K562 (cell line): Measurements from ENCODE around the gene LDHAL6A. TPM values are rescaled to one million over a fixed set of nuclear protein-coding genes. Genes with fewer than 3 reads are reported as not detected.

Experiments
- ATAC-seq: fragments of 200-7000 bp; cut with Tn5 transposase; 3 replicates; pipeline ENCODE4 v1.9.1; 2020; ENCODE audit warnings: moderate library complexity
- BruUV-seq: library from RNA; stranded (reverse); fragments of 400-500 nt; replicated peaks from 2 replicates; lab custom pipeline; 2021; lab: Mats Ljungman, UMichigan
- CTCF ChIA-PET: fragments of 300-600 bp; formaldehyde crosslinking; extraction: SDS; loops from one replicate; lab custom pipeline; 2021; ENCODE audit warnings: low intra/inter-chr PET ratio; lab: Yijun Ruan, JAX
- POLR2A ChIA-PET: fragments of 300-600, 350-650 bp; sonication (Branson Sonifier 250); formaldehyde crosslinking; extraction: SDS; loops from one replicate; lab custom pipeline; 2021; ENCODE audit warnings: antibody characterized with exemption, inconsistent platforms; lab: Yijun Ruan, JAX
- DNase-seq, 4 experiments: peaks; one replicate each; pipeline versions ENCODE4 v3.0.0 to v3.0.0-alpha.2; 2011 to 2018; ENCODE audit warnings: low spot score in 3 of 4, mixed read lengths in 3 of 4; ENCODE audit errors: extremely low read depth in 1 of 4
- FAIRE-seq: peaks from 2 replicates; lab custom pipeline; 2011; peaks lifted over from hg19 to GRCh38; lab: Jason Lieb, UNC
- H2AFZ ChIP-seq: 2 replicates; pipeline ENCODE4 v1.6.0; 2011; ENCODE audit warnings: low read depth, low read length, control low read depth, inconsistent platforms
- H3K27ac ChIP-seq: fragments of 200-600 bp; 3 replicates; pipeline ENCODE4 v1.8.0; 2011; ENCODE audit warnings: low read depth, mild to moderate bottlenecking, control low read depth, inconsistent platforms, low read length, moderate library complexity, mixed read lengths; ENCODE audit errors: extremely low read depth
- H3K27me3 ChIP-seq, 2 experiments: fragments of 300-600 bp in 1 of 2; 2 replicates in 1 of 2; 3 replicates in 1 of 2; pipeline versions ENCODE4 v1.6.0 to v1.8.0; 2011; ENCODE audit warnings: inconsistent platforms in 2 of 2, low read length in 2 of 2, mild to moderate bottlenecking in 1 of 2, mixed read lengths in 1 of 2, moderate library complexity in 1 of 2; ENCODE audit not compliant: control insufficient read depth in 2 of 2, insufficient read depth in 2 of 2
- H3K36me3 ChIP-seq: fragments of 300-600 bp; 3 replicates; pipeline ENCODE4 v1.8.0; 2011; ENCODE audit warnings: mild to moderate bottlenecking, low read length, inconsistent platforms; ENCODE audit not compliant: control insufficient read depth, insufficient read depth
- H3K4me1 ChIP-seq, 2 experiments: fragments of 200-600 bp in 1 of 2; replicated peaks in 1 of 2; 2 replicates in 1 of 2; 3 replicates in 1 of 2; pipeline versions ENCODE4 v1.5.1 to v1.8.0; 2011; ENCODE audit warnings: inconsistent platforms in 2 of 2, low read length in 2 of 2, mild to moderate bottlenecking in 1 of 2, mixed read lengths in 1 of 2, moderate library complexity in 1 of 2; ENCODE audit not compliant: control insufficient read depth in 2 of 2, insufficient read depth in 2 of 2
- H3K4me2 ChIP-seq: 2 replicates; pipeline ENCODE4 v1.6.1; 2011; ENCODE audit warnings: low read length, control low read depth, inconsistent platforms, mixed read lengths; ENCODE audit not compliant: insufficient read depth
- H3K4me3 ChIP-seq: fragments of 200-600 bp; sonication (generic), shearing (Covaris generic); 2 replicates; pipeline ENCODE4 v1.5.1; 2016; ENCODE audit warnings: control low read depth, inconsistent platforms
- H3K79me2 ChIP-seq: fragments of 200-600 bp; 3 replicates; pipeline ENCODE4 v1.8.0; 2011; ENCODE audit warnings: low read length, inconsistent platforms; ENCODE audit not compliant: control insufficient read depth, insufficient read depth
- H3K9ac ChIP-seq, 2 experiments: 2 replicates each; pipeline versions ENCODE4 v1.6.0 to v1.6.1; 2011; ENCODE audit warnings: low read depth in 2 of 2, low read length in 2 of 2, control low read depth in 1 of 2, inconsistent platforms in 1 of 2, mild to moderate bottlenecking in 1 of 2, mixed read lengths in 1 of 2; ENCODE audit not compliant: insufficient read depth in 1 of 2
- H3K9me1 ChIP-seq: one replicate; pipeline ENCODE4 v1.6.0; 2011; ENCODE audit warnings: inconsistent platforms, mild to moderate bottlenecking, low read length, moderate library complexity; ENCODE audit not compliant: control insufficient read depth, insufficient read depth
- H3K9me3 ChIP-seq: replicated peaks from 2 replicates; pipeline ENCODE4 v1.5.1; 2011; ENCODE audit warnings: low read depth, low read length, inconsistent platforms; ENCODE audit not compliant: control insufficient read depth, insufficient read depth
- H4K20me1 ChIP-seq: replicated peaks from 2 replicates; pipeline ENCODE4 v1.6.1; 2011; ENCODE audit warnings: low read length, inconsistent platforms, mixed read lengths; ENCODE audit not compliant: control insufficient read depth, insufficient read depth
- BMI1 ChIP-seq: fragments of 150-350 bp; IDR thresholded peaks from 2 replicates; pipeline ENCODE4 v1.6.1; 2014; ENCODE audit warnings: low read length
- CBX1 ChIP-seq: sonication (generic); IDR thresholded peaks from 2 replicates; pipeline ENCODE4 v1.6.1; 2016; ENCODE audit warnings: antibody characterized with exemption, low read depth, mild to moderate bottlenecking
- CBX8 ChIP-seq: fragments of 200-600 bp; sonication (generic); IDR thresholded peaks from 2 replicates; pipeline ENCODE4 v1.6.1; 2012; ENCODE audit warnings: borderline replicate concordance, mixed run types, low read depth, mild to moderate bottlenecking, moderate library complexity, mixed read lengths, low read length, control low read depth, inconsistent platforms; ENCODE audit not compliant: poor library complexity, severe bottlenecking; ENCODE audit errors: extremely low read depth
- CHCHD3 ChIP-seq: fragments of 250-450 bp; sonication (Bioruptor Pico); IDR thresholded peaks from 2 replicates; pipeline ENCODE4 v2.1.2; 2022; ENCODE audit warnings: mild to moderate bottlenecking
- EHMT2 ChIP-seq: fragments of 450-650 bp; IDR thresholded peaks from 2 replicates; pipeline ENCODE4 v1.6.1; 2018; ENCODE audit warnings: antibody characterized with exemption
- NFRKB ChIP-seq: fragments of 450-650 bp; IDR thresholded peaks from 2 replicates; pipeline ENCODE4 v1.6.1; 2016; ENCODE audit warnings: low read depth
- XRCC4 ChIP-seq: IDR thresholded peaks from one replicate; pipeline ENCODE4 v1.6.1; 2011; ENCODE audit not compliant: insufficient read depth, insufficient read length; ENCODE audit errors: extremely low read depth
- ZKSCAN8 ChIP-seq: fragments of 200-800 bp; sonication (Bioruptor generic); IDR thresholded peaks from 2 replicates; pipeline ENCODE4 v1.6.1; 2016; ENCODE audit warnings: missing genetic modification characterization, missing compliant biosample characterization
- ZNF23 ChIP-seq: fragments of 250-450 bp; sonication (Bioruptor Pico); IDR thresholded peaks from 2 replicates; pipeline ENCODE4 v1.4.0; 2020; ENCODE audit warnings: mild to moderate bottlenecking
- ZNF445 ChIP-seq: fragments of 250-450 bp; sonication (Bioruptor Pico); IDR thresholded peaks from 2 replicates; pipeline ENCODE4 v1.4.0; 2020; ENCODE audit warnings: low read depth, mild to moderate bottlenecking, moderate library complexity
- ZNF75A ChIP-seq: fragments of 450-650 bp; formaldehyde crosslinking; IDR thresholded peaks from 2 replicates; pipeline ENCODE4 v1.4.0; 2020; ENCODE audit warnings: mild to moderate bottlenecking
- WGBS: fragments of 100-300 bp; shearing (Covaris generic); methylation state at CpG from one replicate; pipeline ENCODE4 v1.1.6; 2016; ENCODE audit warnings: low coverage, mixed read lengths; ENCODE audit not compliant: insufficient coverage; ENCODE audit errors: missing lambda C conversion rate; 5-methylcytosine and 5-hydroxymethylcytosine counted together
- in situ Hi-C: fragments of 300-500 bp; cut with MboI; formaldehyde crosslinking; loops from 4 replicates; pipeline ENCODE4 v1.15.0; 2018; ENCODE audit warnings: inconsistent platforms, mixed read lengths
- intact Hi-C: fragments of 100-400 bp; cut with micrococcal nuclease; formaldehyde crosslinking; loops from 2 replicates; pipeline ENCODE4 v1.14.2; 2022
- polyA plus RNA-seq, 8 experiments: library from polyadenylated mRNA; depleted of rRNA in 4 of 8; stranded (reverse) in 5 of 8; unstranded in 3 of 8; fragments of >200 nt; fragmentation: Nextera tagmentation in 2 of 8; fragmentation: Illumina TruSeq in 1 of 8; extraction: Ambion mirVana in 2 of 8; extraction: Trizol in 1 of 8; gene quantifications; 2 replicates each; pipeline versions ENCODE4 v1.2.1 to v1.2.3, GENCODE V29; 2011 to 2014; ENCODE audit warnings: inconsistent platforms in 1 of 8, missing spikeins in 1 of 8
- total RNA-seq, 7 experiments: library from RNA; depleted of rRNA in 6 of 7; stranded (reverse); fragments of >200 nt in 6 of 7; fragmentation: Illumina TruSeq in 2 of 7; extraction: Trizol in 2 of 7; gene quantifications; 2 replicates each; pipeline versions ENCODE4 v1.2.1 to v1.2.3, GENCODE V29; 2011 to 2021; ENCODE audit warnings: low replicate concordance in 1 of 7
- TF ChIP-seq, protein P1 (sequence below): IDR thresholded peaks from 2 replicates; pipeline ENCODE4 v1.6.1; 2016; ENCODE audit warnings: missing genetic modification characterization, missing compliant biosample characterization
- TF ChIP-seq, protein P2 (sequence below), 2 experiments: fragments of 450-650 bp; IDR thresholded peaks; 2 replicates each; pipeline ENCODE4 v1.6.1; 2016

The LDHAL6A gene
- total and polyA plus RNA-seq, 9 of the 15 experiments (the other 6 are each of a cell fraction or from before 2014, with no cell fraction given) = 0.04 TPM; not detected in 8

DNA sequence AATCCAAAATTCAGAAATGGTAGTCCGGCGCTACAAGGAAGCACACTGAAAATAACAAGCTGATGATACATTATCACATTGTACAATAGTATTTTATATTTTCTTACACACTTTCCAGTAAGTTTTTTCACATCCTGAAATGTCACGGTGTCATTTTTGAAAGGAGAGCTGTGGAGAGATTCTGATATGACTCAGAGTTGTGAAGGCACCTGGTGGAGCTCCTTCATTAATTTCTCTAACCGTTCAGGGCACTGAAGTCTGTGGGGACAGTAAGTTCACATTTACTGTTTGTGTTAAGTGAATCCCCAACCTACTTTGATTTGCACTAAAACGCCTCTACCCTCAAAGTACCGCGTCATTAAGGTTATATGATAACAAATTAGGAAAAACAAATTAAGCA lies 13.3 kb downstream of the LDHAL6A start (continued):
- TF ChIP-seq, protein P1, sequence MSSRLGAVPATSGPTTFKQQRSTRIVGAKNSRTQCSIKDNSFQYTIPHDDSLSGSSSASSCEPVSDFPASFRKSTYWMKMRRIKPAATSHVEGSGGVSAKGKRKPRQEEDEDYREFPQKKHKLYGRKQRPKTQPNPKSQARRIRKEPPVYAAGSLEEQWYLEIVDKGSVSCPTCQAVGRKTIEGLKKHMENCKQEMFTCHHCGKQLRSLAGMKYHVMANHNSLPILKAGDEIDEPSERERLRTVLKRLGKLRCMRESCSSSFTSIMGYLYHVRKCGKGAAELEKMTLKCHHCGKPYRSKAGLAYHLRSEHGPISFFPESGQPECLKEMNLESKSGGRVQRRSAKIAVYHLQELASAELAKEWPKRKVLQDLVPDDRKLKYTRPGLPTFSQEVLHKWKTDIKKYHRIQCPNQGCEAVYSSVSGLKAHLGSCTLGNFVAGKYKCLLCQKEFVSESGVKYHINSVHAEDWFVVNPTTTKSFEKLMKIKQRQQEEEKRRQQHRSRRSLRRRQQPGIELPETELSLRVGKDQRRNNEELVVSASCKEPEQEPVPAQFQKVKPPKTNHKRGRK = no peak
- no peak for TF ChIP-seq BMI1
- no peak for TF ChIP-seq NFRKB
- no peak for TF ChIP-seq ZKSCAN8 (CRISPR knock-in tag)
- no peak for TF ChIP-seq CHCHD3 (CRISPR knock-in tag)
- TF ChIP-seq ZNF75A (CRISPR knock-in tag) = no peak
- TF ChIP-seq XRCC4 = no peak

DNA sequence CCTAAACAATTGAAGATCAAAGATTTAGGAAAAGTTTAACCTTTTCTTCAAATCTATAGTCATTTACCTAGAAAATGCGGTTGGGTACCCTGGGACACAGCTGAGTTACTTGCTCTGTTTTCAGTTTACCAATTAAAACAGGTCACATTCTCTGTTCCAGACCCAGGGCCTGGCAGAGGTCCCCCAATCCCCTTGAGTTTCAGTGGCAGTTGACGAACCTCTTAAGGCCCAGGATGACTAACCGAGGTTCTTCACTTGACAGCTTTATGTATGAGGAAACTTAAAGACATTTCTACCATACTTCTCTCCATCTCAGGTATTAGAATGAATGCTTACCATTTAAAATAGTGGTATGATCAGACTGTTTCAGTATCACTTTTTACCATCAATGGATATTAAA lies 16.3 kb downstream of the LDHAL6A start:
- Histone ChIP-seq H3K4me2 (no peak overlapping the region), H4K20me1 (no peaks in the 10 kb centered on the region), H3K9me3 (no peaks in the 10 kb centered on the region), H3K9ac (no peak overlapping the region), H3K36me3 (no peaks in the 10 kb centered on the region), H3K4me3 (no peak overlapping the region), H3K27me3 (no peaks in the 10 kb centered on the region), H3K27ac (no peak overlapping the region), H3K79me2 (no peaks in the 10 kb centered on the region), H2AFZ (no peak overlapping the region), H3K4me1 (no peaks in the 10 kb centered on the region), H3K9me1 (no peaks in the 10 kb centered on the region)
- in situ Hi-C loops = no loop called here
- TF ChIP-seq, protein P2, sequence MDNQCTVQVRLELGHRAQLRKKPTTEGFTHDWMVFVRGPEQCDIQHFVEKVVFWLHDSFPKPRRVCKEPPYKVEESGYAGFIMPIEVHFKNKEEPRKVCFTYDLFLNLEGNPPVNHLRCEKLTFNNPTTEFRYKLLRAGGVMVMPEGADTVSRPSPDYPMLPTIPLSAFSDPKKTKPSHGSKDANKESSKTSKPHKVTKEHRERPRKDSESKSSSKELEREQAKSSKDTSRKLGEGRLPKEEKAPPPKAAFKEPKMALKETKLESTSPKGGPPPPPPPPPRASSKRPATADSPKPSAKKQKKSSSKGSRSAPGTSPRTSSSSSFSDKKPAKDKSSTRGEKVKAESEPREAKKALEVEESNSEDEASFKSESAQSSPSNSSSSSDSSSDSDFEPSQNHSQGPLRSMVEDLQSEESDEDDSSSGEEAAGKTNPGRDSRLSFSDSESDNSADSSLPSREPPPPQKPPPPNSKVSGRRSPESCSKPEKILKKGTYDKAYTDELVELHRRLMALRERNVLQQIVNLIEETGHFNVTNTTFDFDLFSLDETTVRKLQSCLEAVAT (IDR thresholded peaks at IDR 0.05) = no peak
- TF ChIP-seq ZNF23 (CRISPR knock-in tag) (no peak), ZNF445 (no peak), CBX1 (no peak), CBX8 (no peak), EHMT2 (no peak)
- no peak for FAIRE-seq
- ChIA-PET POLR2A (no interaction called here), CTCF (no interaction called here)
- no TSS peak for BruUV-seq
- 58% methylated on average over 3 of the region's 3 CpGs for WGBS
- ATAC-seq = no peak
- intact Hi-C loops = no loop called here
- DNase-seq = no peak
